DMS 273 (cell line): ENCODE results near the gene SLC22A2.

Experiments used
- DNase-seq: peaks from one replicate; lab custom pipeline; 2025; ENCODE audit not compliant: unreplicated experiment; lab: John Stamatoyannopoulos, UW

SLC22A2 gene

DNA sequence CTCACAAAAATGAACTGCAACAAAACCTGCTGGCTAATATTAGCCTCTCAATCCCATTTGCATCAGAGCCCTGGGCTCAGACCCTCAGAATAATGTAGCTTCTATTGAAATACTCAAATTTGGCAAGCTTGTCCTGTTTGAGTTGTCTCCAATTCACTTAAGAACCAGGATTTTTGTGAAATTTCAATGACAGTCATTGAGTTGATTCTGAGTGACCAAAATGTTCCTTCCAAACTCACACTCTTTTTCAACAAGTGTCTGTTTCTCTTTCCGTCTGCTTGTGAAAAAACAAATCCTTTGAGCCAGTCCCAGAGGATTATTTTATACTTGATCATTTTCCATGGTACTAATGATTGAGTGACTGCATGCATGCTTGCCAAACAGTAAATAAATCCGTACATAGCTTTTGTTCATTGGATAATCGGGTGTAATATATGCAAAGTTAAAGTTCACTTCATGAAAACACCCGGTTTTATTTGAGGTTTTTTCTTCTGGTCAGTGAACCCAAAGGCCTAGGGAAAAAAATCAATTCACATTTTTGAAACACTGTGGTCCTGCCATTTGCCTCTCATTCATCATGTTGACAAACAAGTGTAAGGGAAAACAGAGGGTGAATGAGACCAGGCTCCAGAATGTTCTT, 16.4 kb upstream of the SLC22A2 start:
- DNase-seq: no peak

GRCh38 chr6:160273750-160274149, 15.1 kb upstream of the SLC22A2 start:
- no peak for DNase-seq

- no peak for DNase-seq
These were observed 14.6 kb upstream of the SLC22A2 start for GRCh38 chr6:160273196-160273595.

GRCh38 chr6:160272707-160273106, 14.1 kb upstream of the SLC22A2 start:
- DNase-seq: no peak

DNA sequence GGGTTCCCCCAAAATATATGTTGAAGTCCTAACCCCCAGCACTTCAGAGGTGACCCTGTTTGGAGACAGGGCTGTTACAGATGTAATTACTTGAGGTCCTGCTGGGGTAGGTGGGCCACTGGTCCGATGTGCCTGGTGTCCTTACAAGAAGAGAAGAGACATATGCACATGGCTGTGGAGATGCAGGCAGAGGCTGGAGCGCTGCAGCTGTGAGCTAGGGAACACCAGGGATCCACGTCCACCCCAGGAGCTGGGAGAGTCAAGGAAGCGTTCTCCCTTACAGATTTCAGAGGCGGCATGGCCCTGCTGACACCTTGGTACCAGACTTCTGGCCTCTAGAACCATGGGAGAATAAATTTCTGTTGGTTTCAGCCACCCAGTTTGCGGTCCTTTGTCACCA, 11.7 kb upstream of the SLC22A2 start:
- DNase-seq: no peak

DNA sequence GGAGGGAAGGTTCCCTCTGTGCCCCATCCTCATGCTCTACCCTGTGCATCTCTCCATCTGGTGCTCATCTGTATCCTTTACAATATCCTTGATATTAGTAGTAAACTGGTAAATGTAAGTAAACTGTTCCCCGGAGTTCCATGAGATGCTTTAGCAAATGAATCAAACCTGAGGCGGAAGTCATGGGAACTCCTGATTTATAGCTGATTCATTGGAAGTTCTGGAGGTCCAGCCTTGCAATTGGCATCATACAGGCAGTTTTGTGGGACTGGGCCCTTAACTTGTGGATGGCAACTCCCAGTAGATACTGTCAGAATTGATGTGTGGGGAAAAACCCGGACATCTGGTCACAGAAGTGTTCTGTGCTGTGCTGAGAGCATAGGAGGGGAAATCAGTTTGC, 11.2 kb upstream of the SLC22A2 start:
- DNase-seq: no peak

DNA sequence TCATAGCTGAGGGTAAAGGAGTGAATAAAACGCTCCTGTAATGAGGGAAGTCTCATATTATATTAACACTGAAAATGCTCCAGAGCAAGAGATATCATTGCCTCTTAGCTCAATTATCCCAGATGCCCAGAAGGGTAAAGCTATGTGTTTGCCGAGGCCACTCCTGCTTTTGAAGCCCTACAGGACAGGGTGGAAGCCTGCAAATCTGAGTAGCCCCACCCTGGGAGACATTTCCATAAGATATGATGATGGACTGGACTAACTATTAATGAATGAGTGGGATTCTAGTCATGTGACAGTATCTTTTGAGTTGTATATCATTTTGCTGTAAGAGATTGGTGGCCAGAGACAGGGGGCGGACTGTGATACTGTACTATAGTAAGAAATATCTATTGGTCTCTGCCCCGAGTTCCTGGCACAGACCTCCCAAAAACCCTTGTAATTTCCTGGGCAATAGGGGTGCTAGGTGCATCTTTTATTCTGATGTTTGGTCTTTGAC, 10.5 kb upstream of the SLC22A2 start:
- DNase-seq: no peak

- no peak for DNase-seq
These were observed 8.5 kb upstream of the SLC22A2 start for GRCh38 chr6:160267102-160267501.

DNA sequence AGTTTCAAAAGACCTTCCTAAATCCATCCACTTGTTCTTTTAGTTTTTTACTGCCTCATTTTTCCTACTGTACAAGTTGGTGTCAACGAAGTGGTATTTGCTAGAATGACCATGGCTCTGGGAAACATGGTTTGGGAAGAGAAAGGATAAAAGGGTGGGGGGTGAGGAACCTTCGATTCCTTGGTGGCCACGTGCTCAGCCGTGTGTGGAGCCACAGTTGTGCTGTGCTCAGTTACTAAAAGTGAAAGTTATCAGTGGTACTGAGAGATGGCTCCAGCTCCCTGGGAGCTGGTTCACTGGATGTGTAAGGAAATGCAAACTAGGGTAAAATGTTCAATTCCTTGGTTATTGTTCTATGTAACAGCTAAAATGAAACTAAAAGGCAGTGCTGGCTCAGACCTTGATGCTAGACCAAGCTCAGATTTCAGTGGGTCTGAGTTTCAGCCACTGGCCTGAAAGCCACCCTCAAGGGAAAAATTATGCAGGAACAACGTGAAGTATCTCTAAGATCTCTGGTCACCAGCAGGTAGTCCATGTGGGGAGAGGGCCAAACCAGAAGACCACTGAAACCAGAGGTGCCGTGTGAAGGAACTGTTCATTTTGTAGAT, 7.4 kb upstream of the SLC22A2 start:
- DNase-seq: no peak

DNA sequence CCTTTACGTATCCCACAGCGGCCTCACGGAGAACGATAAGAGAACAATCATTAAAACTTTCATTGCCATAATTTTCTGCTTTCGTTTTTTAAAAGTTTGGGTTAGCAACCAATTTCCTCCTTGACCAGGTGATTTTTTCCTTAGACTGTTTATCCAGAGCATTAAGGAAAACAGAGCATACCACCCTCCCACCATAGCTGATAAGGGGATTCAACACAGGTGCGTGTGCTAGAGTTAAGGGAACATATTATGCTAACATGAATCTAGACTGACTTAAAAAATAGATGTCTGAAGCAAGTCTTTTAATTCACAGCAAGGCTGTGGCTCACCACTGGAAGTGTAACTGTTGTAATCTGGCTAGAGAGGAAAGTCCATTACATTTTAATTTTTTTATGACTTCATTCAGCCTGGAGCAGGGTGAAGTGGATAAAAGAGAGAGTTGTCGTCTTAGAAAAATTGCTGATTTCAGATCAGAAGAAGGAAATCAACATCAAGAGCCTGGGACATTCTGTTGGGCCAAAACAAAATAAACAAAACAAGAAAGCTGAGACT, 5.5 kb upstream of the SLC22A2 start:
- DNase-seq: no peak

DNA sequence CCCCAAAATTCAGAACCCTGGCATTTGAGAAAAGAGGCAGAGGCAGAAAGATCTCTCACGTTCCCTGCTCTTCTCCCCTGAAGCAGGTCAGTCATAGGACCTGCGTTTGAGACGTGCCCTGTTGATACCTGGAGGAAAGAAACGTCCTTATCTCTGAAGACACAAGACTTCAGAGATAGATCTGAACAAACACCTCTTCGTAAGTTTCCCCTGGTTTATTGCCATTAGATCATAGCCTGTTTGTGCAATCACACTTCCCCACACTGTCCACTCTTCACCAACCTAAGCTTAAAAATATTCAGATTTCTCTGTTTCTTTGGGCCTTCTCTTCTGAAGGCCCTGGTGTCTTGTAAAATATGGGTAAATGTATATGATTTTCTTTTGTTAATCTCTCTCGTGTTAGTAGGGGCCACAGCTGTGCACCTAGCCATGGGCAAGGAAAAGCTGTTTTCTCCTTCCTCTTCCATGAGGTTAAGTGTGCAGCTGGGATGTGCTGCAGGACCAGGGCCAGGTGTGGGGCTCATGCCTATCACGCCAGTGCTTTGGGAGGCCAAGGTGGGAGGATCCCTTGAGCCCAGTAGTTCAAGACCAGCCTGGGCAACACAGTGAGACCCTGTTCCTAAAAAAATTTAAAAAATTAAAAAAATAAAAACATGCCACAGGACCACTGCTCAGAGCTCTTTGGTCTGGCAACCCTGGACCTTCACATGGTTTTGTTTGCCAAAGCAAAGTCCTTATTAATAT, 4.7 kb upstream of the SLC22A2 start:
- no peak for DNase-seq

DNA sequence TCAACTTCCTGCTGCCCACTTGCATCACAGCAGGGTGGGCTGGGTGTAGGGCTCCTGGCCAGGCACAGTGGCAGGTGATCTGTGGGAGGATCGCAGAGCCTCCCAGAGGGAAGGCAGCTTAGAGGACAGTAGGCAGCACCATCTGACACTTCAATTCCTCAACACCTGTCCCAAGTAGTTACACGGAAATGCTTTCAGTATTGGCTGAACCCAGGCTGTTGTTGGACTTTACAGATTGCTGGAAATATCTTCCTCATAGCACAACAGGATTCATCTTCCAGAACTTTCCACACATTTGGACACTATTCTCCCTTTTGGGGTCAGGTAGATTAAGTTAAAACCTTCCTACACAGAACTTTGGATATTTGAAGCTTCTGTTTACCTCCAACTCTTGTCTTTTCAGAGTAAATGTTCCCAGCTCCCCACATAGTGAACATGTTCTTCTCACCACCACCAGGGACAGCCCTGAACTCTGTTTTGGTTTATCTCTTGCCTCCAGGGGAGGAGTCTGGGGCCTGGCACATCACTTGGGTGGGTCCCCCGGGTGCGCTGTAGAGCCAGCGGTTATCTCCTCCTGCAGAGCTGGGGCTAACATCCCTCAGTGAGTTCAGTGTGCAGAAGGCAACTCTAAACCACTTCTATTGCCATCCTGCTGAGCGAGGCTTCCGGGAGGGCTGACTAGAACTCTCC, 3.5 kb upstream of the SLC22A2 start:
- DNase-seq: no peak

DNA sequence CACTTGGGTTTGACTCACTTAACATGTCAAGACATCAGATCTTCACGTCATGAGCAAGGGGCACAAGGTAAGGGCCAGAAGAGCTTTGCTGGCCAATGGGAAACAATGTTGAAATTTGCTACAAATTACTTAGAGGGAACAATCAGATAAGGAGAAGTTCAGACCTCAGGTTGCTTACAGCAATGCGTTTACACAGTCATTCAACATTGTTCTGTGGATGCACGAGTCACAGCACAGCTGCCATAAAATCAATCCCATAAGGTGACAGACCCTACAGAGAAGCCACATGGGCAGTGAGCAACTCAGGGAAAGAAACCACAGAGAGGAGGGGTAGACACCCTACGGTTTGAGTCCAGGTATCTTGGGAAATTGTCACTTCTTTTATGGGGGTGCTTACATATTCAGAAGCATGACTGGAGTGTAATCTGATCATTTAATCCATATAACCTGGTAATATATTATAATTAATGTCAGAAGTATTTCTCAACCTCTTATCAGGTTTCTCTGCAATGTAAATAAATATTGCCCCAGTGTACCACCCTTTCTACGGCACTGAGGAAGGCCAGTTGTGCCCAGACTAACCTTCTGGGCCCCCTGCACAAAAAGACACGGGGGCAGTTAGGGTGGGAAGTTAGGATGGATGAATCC, 2.3 kb upstream of the SLC22A2 start:
- no peak for DNase-seq

- no peak for DNase-seq
These were observed 1.7 kb upstream of the SLC22A2 start for GRCh38 chr6:160260367-160260766.

DNA sequence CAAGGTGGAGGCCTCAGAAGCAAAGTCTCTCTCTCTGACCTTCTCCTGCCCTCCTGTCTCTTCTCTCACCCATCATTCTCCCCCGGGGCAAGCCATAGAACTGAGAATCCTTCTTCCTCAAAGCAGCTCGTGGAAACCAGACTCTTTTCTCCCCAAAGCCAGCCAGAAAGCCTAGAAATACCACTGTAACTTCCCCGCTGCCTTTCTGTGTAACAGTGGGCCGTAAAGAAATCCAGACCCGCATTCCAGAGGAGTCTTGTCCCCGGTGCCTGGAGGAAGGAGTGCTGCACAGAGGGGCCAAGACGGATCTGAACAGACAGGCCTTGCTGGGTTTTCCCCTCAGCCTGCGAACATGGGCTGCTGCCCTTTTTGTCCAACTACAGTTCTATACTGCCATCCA, 977 bp upstream of the SLC22A2 start:
- DNase-seq: no peak

- no peak for DNase-seq
These were observed 463 bp upstream of the SLC22A2 start for GRCh38 chr6:160259143-160259425.

DNA sequence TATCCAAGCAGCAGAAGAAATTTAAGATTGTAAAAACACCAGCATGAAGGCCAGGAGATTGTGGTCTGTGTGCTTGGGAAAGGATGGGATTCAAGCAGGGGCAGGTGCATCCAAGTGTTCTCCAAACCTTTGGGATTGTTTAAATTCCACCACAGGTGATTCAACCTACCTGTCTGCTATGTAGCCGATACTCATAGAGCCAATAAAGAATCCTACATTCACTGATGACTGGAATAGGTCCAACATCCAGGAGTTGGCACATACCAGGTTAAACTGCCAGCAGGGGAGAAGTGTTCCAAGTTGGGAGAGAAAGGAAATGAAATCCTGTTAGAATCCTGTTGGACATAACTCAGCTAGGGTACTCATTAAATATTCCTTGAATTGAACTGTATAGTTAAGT, 2.2 kb downstream of the SLC22A2 start:
- DNase-seq: no peak

DNA sequence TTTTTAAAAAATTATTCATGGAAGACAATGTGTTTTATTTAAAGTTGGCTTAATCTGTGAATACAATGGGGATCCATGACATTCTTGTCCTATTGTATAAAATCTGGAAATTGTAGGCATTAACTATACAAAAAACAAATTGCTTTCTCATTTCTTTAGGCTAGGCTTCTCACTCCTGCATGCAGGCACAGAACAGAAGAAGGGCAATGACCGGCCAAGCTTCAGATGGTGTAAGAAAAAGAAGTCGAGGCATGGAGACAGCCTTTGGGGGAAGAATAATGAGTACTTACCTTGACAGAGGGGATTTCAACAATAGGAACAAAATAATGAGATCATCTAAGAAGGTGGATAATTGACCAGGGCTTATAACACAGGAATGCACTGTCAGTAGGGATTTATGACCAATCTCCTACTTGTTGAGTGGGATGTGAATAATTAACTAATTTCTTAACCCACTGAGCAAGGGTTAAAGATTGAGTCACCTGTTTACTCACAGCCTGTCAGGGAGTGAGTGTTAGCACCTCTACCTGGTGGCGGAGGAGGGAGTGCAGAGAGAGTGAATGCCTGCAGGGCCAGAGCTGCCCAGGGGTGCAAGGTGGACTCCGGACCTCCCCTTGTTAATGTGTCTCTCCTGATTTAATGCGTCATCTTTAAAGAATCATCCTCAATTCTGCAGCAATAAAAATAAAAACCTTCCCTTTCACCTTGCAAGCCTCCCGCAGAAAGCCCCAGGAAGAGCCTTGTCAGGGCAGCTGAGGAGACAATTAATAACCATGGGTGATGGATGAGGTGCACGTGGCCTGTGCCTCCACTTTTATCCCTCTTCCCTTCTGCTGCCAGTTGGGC, 3.9 kb downstream of the SLC22A2 start:
- no peak for DNase-seq

- DNase-seq: no peak
These were observed 4.9 kb downstream of the SLC22A2 start for GRCh38 chr6:160253714-160254113.

- no peak for DNase-seq
These were observed 5.3 kb downstream of the SLC22A2 start for GRCh38 chr6:160253292-160253691.
